ENCODE measurements around the gene OPN1MW2. TPM values are rescaled to one million over a fixed set of nuclear protein-coding genes. Genes with fewer than 3 reads are reported as not detected.

Gene OPN1MW2
- polyA plus RNA-seq, 4 donors = not detected

Other genes starting within 250 kb of the OPN1MW2 start
- gene HCFC1, start 247.9 kb upstream of the OPN1MW2 start, polyA plus RNA-seq = 10 to 100 TPM in 2 of 4 donors, 1 to 10 TPM in 2; 7.6 to 32.9 (median 19.5) TPM
- gene TMEM187, start 247.0 kb upstream of the OPN1MW2 start, polyA plus RNA-seq = 10 to 100 TPM in 1 of 4 donors, 1 to 10 TPM in 3; 4.2 to 10.1 (median 6.0) TPM
- 100 to 1,000 TPM in 3 of 4 donors, 10 to 100 TPM in 1; 57.2 to 135 (median 117) TPM for gene IRAK1, start 199.9 kb upstream of the OPN1MW2 start, polyA plus RNA-seq
- gene MECP2, start 122.0 kb upstream of the OPN1MW2 start, polyA plus RNA-seq = 10 to 100 TPM in 3 of 4 donors, 1 to 10 TPM in 1; 9.4 to 18.4 (median 12.9) TPM
- gene OPN1LW, start 75.5 kb upstream of the OPN1MW2 start, polyA plus RNA-seq = not detected
- gene OPN1MW, start 37.2 kb upstream of the OPN1MW2 start, polyA plus RNA-seq = not detected
- gene OPN1MW3, start 37.8 kb downstream of the OPN1MW2 start, polyA plus RNA-seq = not detected
- not detected for gene TEX28, start 75.4 kb downstream of the OPN1MW2 start, polyA plus RNA-seq
- under 1 TPM in 2 of 4 donors, not detected in 2; 0.12 to 0.18 TPM for gene TKTL1, start 76.0 kb downstream of the OPN1MW2 start, polyA plus RNA-seq
- 100 to 1,000 TPM in 1 of 4 donors, 10 to 100 TPM in 3; 19.2 to 251 (median 73.8) TPM for gene FLNA, start 154.9 kb downstream of the OPN1MW2 start, polyA plus RNA-seq
- 10 to 100 TPM; 37.6 to 82.3 (median 55.6) TPM for gene EMD, start 159.5 kb downstream of the OPN1MW2 start, polyA plus RNA-seq
- 1,000 to 10,000 TPM; 3,043 to 5,653 (median 5,166) TPM for gene RPL10, start 178.6 kb downstream of the OPN1MW2 start, polyA plus RNA-seq
- gene DNASE1L1, start 189.5 kb downstream of the OPN1MW2 start, polyA plus RNA-seq = 10 to 100 TPM; 17.0 to 27.4 (median 21.7) TPM
- gene TAFAZZIN, start 191.8 kb downstream of the OPN1MW2 start, polyA plus RNA-seq = 10 to 100 TPM; 31.8 to 78.3 (median 50.8) TPM
- 100 to 1,000 TPM in 1 of 4 donors, 10 to 100 TPM in 3; 34.0 to 157 (median 57.4) TPM for gene ATP6AP1, start 208.9 kb downstream of the OPN1MW2 start, polyA plus RNA-seq
- gene GDI1, start 217.4 kb downstream of the OPN1MW2 start, polyA plus RNA-seq = 10 to 100 TPM; 59.2 to 76.5 (median 62.6) TPM
- 100 to 1,000 TPM in 2 of 4 donors, 10 to 100 TPM in 2; 64.5 to 181 (median 119) TPM for gene FAM50A, start 224.4 kb downstream of the OPN1MW2 start, polyA plus RNA-seq
- gene PLXNA3, start 238.5 kb downstream of the OPN1MW2 start, polyA plus RNA-seq = 10 to 100 TPM in 2 of 4 donors, 1 to 10 TPM in 2; 3.2 to 30.1 (median 9.6) TPM

Measured in small intestine (tissue), 4 donors.